ENCODE data around the gene MCCC1.

Gene MCCC1

DNA sequence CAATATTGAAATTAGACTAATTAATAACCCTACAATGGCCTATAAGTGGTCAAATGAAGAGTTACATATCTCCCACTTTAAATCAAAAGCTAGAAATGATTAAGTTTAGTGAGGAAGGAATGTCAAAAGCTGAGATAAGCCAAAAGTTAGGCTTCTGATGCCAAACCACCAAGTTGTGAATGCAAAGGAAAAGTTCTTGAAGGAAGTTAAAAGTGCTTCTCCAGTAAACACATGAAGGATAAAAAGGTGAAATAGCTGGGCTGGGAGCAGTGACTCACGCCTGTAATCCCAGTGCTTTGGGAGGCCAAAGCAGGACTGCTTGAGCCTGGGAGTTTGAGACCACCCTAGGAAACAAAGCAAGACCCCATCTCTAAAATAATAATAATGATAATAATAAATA is 72.0 kb downstream of the MCCC1 start:
- TF ChIP-seq, protein P1, sequence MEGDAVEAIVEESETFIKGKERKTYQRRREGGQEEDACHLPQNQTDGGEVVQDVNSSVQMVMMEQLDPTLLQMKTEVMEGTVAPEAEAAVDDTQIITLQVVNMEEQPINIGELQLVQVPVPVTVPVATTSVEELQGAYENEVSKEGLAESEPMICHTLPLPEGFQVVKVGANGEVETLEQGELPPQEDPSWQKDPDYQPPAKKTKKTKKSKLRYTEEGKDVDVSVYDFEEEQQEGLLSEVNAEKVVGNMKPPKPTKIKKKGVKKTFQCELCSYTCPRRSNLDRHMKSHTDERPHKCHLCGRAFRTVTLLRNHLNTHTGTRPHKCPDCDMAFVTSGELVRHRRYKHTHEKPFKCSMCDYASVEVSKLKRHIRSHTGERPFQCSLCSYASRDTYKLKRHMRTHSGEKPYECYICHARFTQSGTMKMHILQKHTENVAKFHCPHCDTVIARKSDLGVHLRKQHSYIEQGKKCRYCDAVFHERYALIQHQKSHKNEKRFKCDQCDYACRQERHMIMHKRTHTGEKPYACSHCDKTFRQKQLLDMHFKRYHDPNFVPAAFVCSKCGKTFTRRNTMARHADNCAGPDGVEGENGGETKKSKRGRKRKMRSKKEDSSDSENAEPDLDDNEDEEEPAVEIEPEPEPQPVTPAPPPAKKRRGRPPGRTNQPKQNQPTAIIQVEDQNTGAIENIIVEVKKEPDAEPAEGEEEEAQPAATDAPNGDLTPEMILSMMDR (conservative IDR thresholded peaks at IDR 0.05; ENCODE audit: low read length), result no peak
- H3K4me3 ChIP-seq (ENCODE audit: low read length), result no peak overlapping the region
- no peak for DNase-seq (ENCODE audit: low read depth)

GRCh38 chr3:183022936-183023516 is 76.3 kb downstream of the MCCC1 start:
- DNase-seq (ENCODE audit: low read depth), result no peak
- TF ChIP-seq, protein P1 (conservative IDR thresholded peaks at IDR 0.05; ENCODE audit: low read length), result no peak
- no peak overlapping the region for H3K4me3 ChIP-seq (ENCODE audit: low read length)

- TF ChIP-seq, protein P1 (conservative IDR thresholded peaks at IDR 0.05; ENCODE audit: low read length), result no peak
- no peak for DNase-seq (ENCODE audit: low read depth)
- H3K4me3 ChIP-seq (ENCODE audit: low read length), result no peak overlapping the region
These were observed 80.7 kb downstream of the MCCC1 start for GRCh38 chr3:183018421-183019192.

GRCh38 chr3:183015185-183015584 is 84.1 kb downstream of the MCCC1 start:
- TF ChIP-seq, protein P1 (conservative IDR thresholded peaks at IDR 0.05; ENCODE audit: low read length), result no peak
- no peak for DNase-seq (ENCODE audit: low read depth)
- no peak overlapping the region for H3K4me3 ChIP-seq (ENCODE audit: low read length)

DNA sequence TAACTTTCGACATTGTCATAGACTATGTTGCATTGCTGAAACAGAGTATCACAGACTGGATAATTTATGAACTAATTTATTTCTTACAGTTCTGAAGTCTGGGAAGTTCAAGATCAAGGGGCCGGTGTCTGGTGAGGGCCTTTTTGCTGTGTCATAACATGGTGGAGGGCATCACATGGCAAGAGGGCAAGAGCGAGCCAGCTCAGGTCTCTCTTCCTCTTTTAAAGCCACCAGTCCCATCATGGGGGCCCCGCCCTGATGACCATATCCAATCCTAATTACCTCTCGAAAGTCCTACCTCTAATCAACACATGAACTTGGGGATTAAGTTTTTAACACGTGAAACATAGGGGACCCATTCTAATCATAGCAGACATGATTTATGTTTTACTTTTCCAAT is 85.4 kb downstream of the MCCC1 start:
- no peak for DNase-seq (ENCODE audit: low read depth)
- TF ChIP-seq, protein P1 (conservative IDR thresholded peaks at IDR 0.05; ENCODE audit: low read length), result no peak
- H3K4me3 ChIP-seq (ENCODE audit: low read length), result no peak overlapping the region

DNA sequence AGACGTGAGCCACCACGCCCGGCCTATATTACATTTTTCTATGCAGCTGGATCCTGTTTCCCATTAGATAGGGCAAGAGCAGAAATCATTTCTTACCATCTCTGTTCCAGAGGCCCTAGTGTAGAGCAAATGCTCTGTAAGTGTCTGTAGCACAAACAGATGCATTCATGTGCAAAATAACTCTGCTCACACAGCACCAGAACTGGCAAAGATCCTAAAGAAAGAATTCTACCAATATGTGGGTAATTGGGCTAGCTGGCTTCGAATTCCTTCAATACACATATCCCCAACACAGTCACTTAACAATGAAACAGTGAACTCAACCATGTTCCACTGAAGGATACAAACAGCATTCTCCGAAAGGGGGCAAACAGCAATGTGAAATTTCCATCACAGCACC is 86.2 kb downstream of the MCCC1 start:
- TF ChIP-seq, protein P1 (conservative IDR thresholded peaks at IDR 0.05; ENCODE audit: low read length), result no peak
- no peak overlapping the region for H3K4me3 ChIP-seq (ENCODE audit: low read length)
- no peak for DNase-seq (ENCODE audit: low read depth)

- H3K4me3 ChIP-seq (ENCODE audit: low read length), result no peak overlapping the region
- TF ChIP-seq, protein P1 (conservative IDR thresholded peaks at IDR 0.05; ENCODE audit: low read length), result no peak
- no peak for DNase-seq (ENCODE audit: low read depth)
These were observed 90.5 kb downstream of the MCCC1 start for GRCh38 chr3:183008800-183009199.

Data from AG10803 (cell line).